HG02798 (cell line): ENCODE measurements around the gene NCK2.

Experiments used
- ATAC-seq: cut with Tn5 transposase; IDR thresholded peaks from one replicate; pipeline ENCODE4 v1.9.1; 2021; ENCODE audit warnings: mild to moderate bottlenecking; ENCODE audit not compliant: unreplicated experiment, poor library complexity

The NCK2 gene

GRCh38 chr2:105936954-105937353 is 192.2 kb downstream of the NCK2 start:
- ATAC-seq: no peak

- no peak for ATAC-seq
These were observed 192.9 kb downstream of the NCK2 start for GRCh38 chr2:105937498-105938097.
